Prostate gland (tissue), 2 donors: ENCODE data around the gene NCOA1.
"Not testable (repeated sequence)": the region's sequence is repeated elsewhere in the genome, so short reads cannot be mapped to it uniquely, and the experiment has no call there.

Experiments
- CTCF ChIP-seq, 4 experiments: fragments of 200-600 bp in 2 of 4; fragments of 450-650 bp in 2 of 4; sonication (generic) in 2 of 4; IDR thresholded peaks; 1 replicate in 3 of 4; 2 replicates in 1 of 4; pipeline ENCODE4 v1.5.1; 2016 to 2019; ENCODE audit warnings: antibody characterized with exemption in 4 of 4, mild to moderate bottlenecking in 2 of 4, moderate library complexity in 2 of 4
- POLR2A ChIP-seq: fragments of 450-650 bp; IDR thresholded peaks from one replicate; pipeline ENCODE4 v1.6.1; 2016; ENCODE audit warnings: antibody characterized with exemption, mild to moderate bottlenecking
- POLR2AphosphoS5 ChIP-seq: sonication (generic); formaldehyde crosslinking; IDR thresholded peaks from one replicate; pipeline ENCODE4 v1.6.1; 2017; ENCODE audit warnings: antibody characterized with exemption

DNA sequence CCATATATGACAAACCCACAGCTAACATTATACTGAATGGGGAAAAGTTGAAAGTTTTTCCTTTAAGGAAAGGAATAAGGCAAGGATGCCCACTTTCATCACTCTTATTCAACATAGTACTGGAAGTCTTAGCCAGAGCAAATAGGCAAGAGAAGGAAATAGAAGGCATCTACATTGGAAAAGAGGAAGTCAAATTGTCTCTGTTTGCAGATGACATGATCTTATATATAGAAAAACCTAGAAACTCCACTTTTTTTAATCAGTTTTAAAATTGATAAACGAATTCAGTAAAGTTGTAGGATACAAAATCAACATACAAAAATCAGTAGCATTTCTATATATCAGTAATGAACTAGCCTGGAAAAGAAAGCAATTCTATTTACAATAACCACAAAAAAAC is 90.9 kb downstream of the NCOA1 start:
- not testable (repeated sequence) for TF ChIP-seq CTCF (IDR thresholded peaks at IDR 0.05); POLR2AphosphoS5; POLR2A
